Uterus (tissue), 2 donors: ENCODE measurements around the gene SLC4A8.

Source experiments
- POLR2A ChIP-seq, 2 donors: fragments of 450-650 bp; IDR thresholded peaks; one replicate each; pipeline ENCODE4 v1.6.1; 2016; ENCODE audit warnings: antibody characterized with exemption in 2 of 2, mild to moderate bottlenecking in 1 of 2, moderate library complexity in 1 of 2
- TF ChIP-seq, protein P1 (sequence below), 4 experiments: fragments of 200-600 bp in 2 of 4; fragments of 450-650 bp in 2 of 4; sonication (generic) in 2 of 4; IDR thresholded peaks; one replicate each; pipeline ENCODE4 v1.5.1; 2016 to 2019; ENCODE audit warnings: antibody characterized with exemption in 4 of 4, mild to moderate bottlenecking in 2 of 4, moderate library complexity in 1 of 4

DNA sequence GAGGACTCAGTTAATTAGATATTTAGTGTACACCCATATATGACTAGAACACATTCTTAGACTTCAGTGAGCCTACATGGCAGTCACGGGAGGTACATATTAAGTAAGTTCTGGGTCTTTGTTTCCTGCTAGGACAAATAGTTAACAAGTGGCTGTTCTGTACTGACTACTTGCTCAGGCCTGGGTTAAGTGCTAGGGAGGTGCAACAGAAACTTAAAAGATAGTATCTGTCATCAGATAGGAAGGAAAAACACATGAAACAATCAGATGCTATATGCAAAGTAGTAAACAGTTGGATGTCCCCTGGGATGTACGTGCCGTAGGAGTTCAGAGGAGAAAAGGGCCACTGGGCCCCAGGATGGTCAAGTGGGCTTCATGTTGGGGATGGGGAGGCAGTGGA, 59.5 kb downstream of the SLC4A8 start:
- TF ChIP-seq, protein P1, sequence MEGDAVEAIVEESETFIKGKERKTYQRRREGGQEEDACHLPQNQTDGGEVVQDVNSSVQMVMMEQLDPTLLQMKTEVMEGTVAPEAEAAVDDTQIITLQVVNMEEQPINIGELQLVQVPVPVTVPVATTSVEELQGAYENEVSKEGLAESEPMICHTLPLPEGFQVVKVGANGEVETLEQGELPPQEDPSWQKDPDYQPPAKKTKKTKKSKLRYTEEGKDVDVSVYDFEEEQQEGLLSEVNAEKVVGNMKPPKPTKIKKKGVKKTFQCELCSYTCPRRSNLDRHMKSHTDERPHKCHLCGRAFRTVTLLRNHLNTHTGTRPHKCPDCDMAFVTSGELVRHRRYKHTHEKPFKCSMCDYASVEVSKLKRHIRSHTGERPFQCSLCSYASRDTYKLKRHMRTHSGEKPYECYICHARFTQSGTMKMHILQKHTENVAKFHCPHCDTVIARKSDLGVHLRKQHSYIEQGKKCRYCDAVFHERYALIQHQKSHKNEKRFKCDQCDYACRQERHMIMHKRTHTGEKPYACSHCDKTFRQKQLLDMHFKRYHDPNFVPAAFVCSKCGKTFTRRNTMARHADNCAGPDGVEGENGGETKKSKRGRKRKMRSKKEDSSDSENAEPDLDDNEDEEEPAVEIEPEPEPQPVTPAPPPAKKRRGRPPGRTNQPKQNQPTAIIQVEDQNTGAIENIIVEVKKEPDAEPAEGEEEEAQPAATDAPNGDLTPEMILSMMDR (IDR thresholded peaks at IDR 0.05), result no peak
- no peak for TF ChIP-seq POLR2A (IDR thresholded peaks at IDR 0.05)
